T-helper 1 cell treated with Interleukin-12 subunit alpha and Interleukin-12 subunit beta and Interleukin-4 antibody, amounts not matched to agents 30 μg/mL and 1 μg/mL, for 36 hours (primary cell): ENCODE results near the gene GNAI2.
"Not testable (repeated sequence)": the region's sequence is repeated elsewhere in the genome, so short reads cannot be mapped to it uniquely, and the experiment has no call there.

Source experiments
- H3K27ac Mint-ChIP-seq: one replicate; pipeline ENCODE4 v1.8.0; 2021; ENCODE audit warnings: mild to moderate bottlenecking, mixed read lengths
- H3K27me3 Mint-ChIP-seq: one replicate; pipeline ENCODE4 v1.8.0; 2021; ENCODE audit warnings: low read depth, mixed read lengths
- H3K36me3 Mint-ChIP-seq: one replicate; pipeline ENCODE4 v1.8.0; 2021; ENCODE audit warnings: low read depth, mixed read lengths
- H3K4me1 Mint-ChIP-seq: one replicate; pipeline ENCODE4 v1.8.0; 2021; ENCODE audit warnings: low read depth, mixed read lengths
- H3K4me3 Mint-ChIP-seq: one replicate; pipeline ENCODE4 v1.8.0; 2021; ENCODE audit warnings: mild to moderate bottlenecking, moderate library complexity, mixed read lengths
- H3K9me3 Mint-ChIP-seq: one replicate; pipeline ENCODE4 v1.8.0; 2021; ENCODE audit warnings: mixed read lengths

Gene GNAI2

DNA sequence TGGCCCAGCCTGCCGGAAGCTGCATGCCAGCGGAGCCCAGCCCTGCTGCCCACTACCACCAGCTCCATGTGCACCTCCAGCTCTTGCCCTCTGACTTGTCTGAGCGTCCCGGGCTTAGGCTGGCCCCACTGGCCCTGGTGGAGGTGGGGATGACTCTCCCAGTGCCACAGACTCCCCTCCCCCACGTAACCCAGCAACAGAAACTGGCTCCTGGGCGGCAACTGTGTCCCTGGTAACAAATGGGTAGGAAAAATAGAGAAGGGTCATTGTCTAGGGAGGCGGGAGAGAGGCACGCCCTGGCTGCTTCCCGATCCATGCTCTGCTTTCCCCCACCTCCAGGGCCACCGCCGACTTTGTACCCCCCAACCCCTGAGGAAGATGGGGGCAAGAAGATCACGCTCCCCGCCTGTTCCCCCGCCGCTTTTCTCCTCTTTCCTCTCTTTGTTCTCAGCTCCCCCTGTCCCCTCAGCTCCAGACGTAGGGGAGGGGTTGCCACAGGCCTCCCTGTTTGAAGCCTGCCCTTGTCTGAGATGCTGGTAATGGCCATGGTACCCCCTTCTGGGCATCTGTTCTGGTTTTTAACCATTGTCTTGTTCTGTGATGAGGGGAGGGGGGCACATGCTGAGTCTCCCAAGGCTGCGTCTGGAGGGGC is 22.2 kb downstream of the GNAI2 start:
- Mint-ChIP-seq H3K36me3 (peaks cover 30% of the 10 kb centered on the region), H3K4me1 (peaks cover 8% of the 10 kb centered on the region), H3K27me3 (no peaks in the 10 kb centered on the region), H3K4me3 (no peak overlapping the region), H3K27ac (peak overlapping the region; percentile 24), H3K9me3 (no peaks in the 10 kb centered on the region)

DNA sequence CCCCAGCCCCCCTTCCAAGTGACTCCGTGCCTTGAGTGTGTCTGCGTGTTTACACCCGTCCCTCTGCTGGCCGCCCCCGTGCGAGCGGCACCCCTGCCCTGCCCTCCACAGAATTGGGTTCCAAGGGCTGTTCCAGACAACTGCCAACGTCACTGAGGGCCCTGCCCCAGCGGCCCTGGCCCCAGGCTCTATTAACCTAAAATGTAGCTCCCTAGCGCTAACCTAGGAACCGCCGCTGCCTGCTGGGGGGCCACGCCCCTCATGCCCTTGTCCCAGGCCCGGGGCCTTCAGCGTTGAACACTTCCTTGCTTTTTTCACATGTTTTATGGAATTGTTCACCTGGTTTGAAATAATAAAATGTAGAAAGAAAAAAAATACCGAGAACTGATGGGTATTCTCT is 23.0 kb downstream of the GNAI2 start:
- H3K9me3 Mint-ChIP-seq, result no peaks in the 10 kb centered on the region
- H3K4me3 Mint-ChIP-seq, result no peak overlapping the region
- H3K36me3 Mint-ChIP-seq, result peaks cover 23% of the 10 kb centered on the region
- peaks cover 5% of the 10 kb centered on the region for H3K4me1 Mint-ChIP-seq
- no peaks in the 10 kb centered on the region for H3K27me3 Mint-ChIP-seq
- no peak overlapping the region for H3K27ac Mint-ChIP-seq

DNA sequence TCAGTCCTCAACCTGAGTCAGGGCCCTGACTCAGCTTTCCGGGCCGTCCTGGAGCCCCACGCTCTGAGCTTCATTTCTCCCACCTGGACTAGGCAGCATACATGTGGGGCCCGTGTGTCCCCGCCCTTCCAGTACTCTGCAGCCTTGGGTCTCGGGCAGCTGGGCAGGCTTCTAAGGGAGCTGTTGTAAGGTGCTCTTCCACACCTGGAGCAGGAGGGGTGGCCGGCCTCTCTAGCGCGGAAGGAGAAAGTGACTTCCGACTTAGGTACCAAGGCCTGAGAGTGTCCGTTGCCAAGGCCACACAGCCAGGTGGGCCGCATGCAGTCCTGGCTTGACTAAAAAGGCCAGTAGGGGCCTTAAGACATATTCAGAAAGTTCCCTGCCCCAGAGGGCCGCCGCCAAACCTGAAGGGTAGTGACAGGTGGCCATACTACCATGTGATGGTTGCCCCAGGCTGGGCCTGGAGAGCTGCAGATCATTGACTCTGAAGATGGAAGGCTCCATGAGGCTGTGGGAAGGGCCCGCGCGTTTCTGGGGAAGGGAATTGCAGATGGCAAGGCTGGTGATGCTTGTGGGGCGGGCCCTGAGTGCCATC is 23.5 kb downstream of the GNAI2 start:
- H3K36me3 Mint-ChIP-seq, result peaks cover 23% of the 10 kb centered on the region
- H3K27me3 Mint-ChIP-seq, result no peaks in the 10 kb centered on the region
- H3K4me3 Mint-ChIP-seq, result peak overlapping the region; percentile 70
- peak overlapping the region; percentile 72 for H3K27ac Mint-ChIP-seq
- no peaks in the 10 kb centered on the region for H3K9me3 Mint-ChIP-seq
- peaks cover 5% of the 10 kb centered on the region for H3K4me1 Mint-ChIP-seq

DNA sequence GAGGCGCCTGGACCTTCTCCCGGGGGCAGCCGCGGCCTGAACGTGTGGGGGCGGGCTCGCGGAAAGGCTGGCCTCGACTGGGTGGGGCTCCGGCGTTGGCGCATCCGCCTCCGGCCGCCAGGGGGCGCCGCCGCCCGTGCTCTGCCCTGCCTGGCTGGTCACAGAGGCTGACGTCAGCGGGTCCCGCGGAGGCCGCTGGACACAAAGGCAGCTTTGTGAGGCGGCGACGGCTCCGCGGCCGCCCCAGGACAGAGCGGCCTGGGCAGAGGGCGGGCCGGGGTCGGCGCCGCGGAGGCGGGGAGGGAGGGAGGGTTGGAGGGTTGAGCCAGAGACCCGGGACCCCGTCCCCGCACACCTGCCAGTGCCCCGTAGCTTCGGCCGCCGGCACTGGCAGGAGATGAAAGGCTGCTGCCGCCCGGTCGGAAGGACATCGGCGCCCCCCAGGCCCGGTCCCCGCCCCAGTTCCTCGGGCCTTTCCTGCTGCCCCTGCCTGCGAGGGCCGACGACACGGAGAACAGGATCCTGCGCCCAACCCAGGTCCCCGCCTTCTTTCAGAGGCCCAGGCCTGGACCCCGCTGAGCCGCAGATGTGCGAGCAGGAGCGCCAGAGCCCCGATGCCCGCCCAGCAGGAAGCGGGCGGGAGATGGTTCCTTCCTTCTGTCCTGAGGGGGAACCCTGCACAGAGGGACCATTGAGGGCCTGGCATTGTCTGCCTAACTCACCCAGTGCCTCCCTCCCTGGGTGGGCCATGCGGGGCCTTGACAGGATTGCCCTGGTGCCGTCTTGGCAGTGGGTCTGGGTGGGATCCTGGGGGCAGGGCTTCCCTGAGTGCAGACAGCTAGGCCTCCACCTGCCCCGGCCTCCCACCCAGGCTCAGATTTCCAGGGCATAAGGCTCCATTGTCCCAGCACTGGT is 24.3 kb downstream of the GNAI2 start:
- H3K36me3 Mint-ChIP-seq, result peaks cover 23% of the 10 kb centered on the region
- peak overlapping the region; percentile 25 for H3K4me3 Mint-ChIP-seq
- H3K27ac Mint-ChIP-seq, result peak overlapping the region; percentile 72
- H3K9me3 Mint-ChIP-seq, result no peaks in the 10 kb centered on the region
- peaks cover 5% of the 10 kb centered on the region for H3K4me1 Mint-ChIP-seq
- no peaks in the 10 kb centered on the region for H3K27me3 Mint-ChIP-seq

DNA sequence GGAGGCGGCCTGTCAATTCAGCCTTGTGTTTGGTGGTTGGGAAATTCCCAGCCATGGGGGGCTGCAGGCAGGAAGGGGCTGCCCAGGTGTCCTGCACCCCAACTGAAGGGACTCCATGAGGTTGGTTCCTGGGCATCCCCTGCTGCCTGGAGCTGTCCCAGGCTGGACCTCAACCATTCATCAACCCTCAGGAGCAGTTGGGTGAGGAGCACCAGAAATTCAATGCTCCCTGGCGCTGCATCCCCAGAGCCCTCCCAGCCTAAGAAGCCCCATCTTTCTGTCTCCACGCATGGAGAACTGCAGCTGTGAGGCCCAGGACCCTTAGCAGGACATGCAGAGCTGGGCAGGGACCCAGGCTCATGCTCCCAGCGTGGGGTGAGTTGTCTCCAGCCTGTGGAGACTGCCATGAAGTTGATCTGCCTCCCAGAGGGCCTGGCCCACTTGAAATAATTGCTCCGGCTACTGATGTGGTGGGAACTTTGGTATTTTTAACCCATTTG is 25.0 kb downstream of the GNAI2 start:
- Mint-ChIP-seq H3K36me3 (peaks cover 23% of the 10 kb centered on the region), H3K27ac (no peak overlapping the region), H3K27me3 (no peaks in the 10 kb centered on the region), H3K9me3 (no peaks in the 10 kb centered on the region), H3K4me3 (no peak overlapping the region), H3K4me1 (peaks cover 5% of the 10 kb centered on the region)

DNA sequence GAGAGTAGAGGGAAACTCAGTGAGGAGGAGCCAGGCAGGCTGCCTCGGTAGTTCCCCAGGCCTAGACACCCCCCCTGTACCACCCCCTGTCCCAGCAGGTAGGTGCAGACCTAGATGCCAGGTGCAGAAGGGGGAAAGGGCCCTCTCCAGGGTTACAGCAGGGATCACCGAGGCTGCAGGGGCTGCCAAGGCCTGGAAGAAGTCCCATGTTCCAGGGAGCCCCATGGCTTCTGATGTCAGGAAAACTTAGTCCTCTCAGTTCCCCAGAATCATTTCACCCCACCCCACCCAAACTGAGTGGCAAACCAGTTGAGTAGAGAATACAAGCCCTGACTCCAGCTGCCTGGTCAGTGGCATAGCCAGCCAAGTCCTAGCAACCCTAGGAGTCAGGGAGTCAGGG is 25.5 kb downstream of the GNAI2 start:
- H3K27ac Mint-ChIP-seq, result no peak overlapping the region
- no peak overlapping the region for H3K4me3 Mint-ChIP-seq
- no peaks in the 10 kb centered on the region for H3K9me3 Mint-ChIP-seq
- H3K4me1 Mint-ChIP-seq, result peaks cover 5% of the 10 kb centered on the region
- H3K27me3 Mint-ChIP-seq, result no peaks in the 10 kb centered on the region
- peaks cover 18% of the 10 kb centered on the region for H3K36me3 Mint-ChIP-seq

DNA sequence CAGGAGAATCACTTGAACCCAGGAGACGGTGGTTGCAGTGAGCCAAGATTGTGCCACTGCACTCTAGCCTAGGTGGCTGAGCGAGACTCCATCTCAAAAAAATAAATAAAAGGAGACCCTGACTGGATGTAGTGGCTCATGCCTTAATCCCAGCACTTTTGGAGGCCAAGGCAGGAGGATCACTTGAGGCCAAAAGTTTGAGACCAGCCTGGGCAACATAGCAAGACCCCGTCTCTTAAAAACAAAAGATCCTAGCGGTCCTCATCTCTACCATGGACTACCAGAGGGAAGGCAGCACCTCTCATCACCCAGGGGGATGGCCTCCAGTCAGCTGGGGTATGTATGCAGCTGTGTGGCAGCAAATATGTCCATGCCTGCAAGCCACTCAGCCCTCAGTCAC is 26.2 kb downstream of the GNAI2 start:
- H3K9me3 Mint-ChIP-seq, H3K27ac Mint-ChIP-seq, H3K4me3 Mint-ChIP-seq, H3K4me1 Mint-ChIP-seq, H3K27me3 Mint-ChIP-seq: not testable (repeated sequence)
- peaks cover 12% of the 10 kb centered on the region for H3K36me3 Mint-ChIP-seq

DNA sequence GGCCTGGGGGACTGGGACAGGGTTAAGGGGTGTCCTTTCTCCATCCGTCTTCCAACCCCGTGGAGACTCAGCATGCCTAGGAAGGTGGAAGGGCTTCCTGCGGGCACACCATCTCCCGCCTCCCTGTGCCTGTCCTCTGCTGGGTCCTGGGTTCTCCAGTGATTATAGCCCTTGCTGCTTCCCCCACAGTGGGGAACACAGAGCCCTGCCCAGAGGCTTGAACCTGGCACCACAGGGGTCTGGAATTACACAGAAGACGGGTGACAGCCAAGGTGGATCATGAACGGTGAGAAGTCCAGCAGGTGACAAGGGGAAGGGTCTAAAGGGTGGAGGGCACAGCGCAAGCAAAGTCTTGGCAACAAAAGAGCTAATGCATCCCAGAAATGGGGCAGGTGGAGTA is 26.8 kb downstream of the GNAI2 start:
- H3K27me3 Mint-ChIP-seq, result peaks cover 4% of the 10 kb centered on the region
- peaks cover 5% of the 10 kb centered on the region for H3K4me1 Mint-ChIP-seq
- H3K4me3 Mint-ChIP-seq, result no peak overlapping the region
- H3K9me3 Mint-ChIP-seq, result no peaks in the 10 kb centered on the region
- no peak overlapping the region for H3K27ac Mint-ChIP-seq
- peaks cover 8% of the 10 kb centered on the region for H3K36me3 Mint-ChIP-seq

DNA sequence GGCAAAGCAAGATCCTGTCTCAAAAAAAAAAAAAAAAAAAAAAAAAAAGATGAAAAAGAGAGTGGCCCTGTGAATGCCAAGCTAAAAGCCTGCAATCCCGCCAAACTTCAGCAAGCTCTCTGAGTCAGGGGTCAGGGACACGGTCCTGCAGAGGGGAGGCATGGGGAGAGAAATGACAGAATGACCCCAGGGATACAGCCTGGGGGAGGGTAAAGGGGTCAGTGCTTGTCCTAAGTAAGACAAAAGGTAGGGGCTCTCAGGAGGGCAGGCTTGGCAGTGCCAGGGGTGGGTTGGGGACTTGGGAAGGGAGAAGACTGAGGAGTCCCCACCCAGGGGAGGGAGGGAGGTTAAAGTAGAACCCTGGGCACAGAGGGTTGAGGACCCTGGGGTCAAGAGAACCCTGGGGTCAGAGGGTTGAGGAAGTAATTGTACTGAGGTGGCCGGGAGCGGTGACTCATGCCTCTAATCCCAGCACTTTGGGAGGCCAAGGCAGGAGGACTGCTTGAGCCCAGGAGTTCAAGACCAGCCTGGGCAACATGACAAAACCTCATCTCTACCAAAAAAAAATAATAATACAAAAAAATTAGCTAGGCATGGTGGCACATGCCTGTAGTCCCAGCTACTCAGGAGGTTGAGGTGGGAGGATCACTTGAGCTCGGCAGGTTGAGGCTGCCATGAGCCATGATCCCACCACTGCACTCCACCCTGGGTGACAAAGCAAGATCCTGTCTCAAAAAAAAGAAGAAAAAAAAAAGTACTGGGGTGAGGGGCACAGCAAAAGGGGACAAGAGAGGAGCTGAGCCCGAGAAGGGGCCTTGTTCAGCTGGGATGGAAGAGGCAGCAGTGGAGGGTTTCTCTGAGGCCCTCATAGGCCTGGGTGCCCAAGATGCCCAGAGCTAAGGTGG is 27.7 kb downstream of the GNAI2 start:
- Mint-ChIP-seq H3K36me3 (peaks cover 3% of the 10 kb centered on the region), H3K27ac (no peak overlapping the region), H3K4me1 (peaks cover 5% of the 10 kb centered on the region), H3K9me3 (no peaks in the 10 kb centered on the region), H3K4me3 (no peak overlapping the region), H3K27me3 (peaks cover 14% of the 10 kb centered on the region)

DNA sequence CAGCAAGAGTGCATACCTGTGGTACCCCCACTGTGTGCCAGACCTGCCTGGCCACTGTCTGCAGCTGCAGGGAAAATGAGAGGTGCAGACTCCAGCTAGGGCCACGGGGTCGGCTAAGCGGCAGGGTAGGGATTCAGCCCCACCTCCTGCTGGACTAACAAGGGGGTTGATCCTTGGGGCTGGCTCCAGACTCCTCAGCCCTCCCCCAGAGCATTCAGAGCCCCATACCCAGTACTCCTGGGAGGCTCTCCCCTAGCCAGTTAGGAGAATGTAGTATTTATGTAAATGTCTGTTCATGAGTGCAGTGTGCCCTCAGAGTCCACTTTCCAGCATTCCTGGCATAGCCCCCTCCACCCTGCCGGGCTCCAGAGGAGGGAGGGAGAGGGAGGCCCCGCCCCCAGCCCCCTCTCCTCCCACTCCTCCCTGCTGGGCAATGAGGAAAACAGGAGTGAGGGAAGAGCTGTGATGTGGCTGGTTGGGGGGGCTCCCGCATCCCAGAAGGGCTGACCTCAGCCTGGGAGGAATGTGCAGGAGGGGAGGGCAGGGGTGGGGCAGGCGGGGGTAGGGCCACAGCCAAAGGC is 28.5 kb downstream of the GNAI2 start:
- no peak overlapping the region for H3K27ac Mint-ChIP-seq

DNA sequence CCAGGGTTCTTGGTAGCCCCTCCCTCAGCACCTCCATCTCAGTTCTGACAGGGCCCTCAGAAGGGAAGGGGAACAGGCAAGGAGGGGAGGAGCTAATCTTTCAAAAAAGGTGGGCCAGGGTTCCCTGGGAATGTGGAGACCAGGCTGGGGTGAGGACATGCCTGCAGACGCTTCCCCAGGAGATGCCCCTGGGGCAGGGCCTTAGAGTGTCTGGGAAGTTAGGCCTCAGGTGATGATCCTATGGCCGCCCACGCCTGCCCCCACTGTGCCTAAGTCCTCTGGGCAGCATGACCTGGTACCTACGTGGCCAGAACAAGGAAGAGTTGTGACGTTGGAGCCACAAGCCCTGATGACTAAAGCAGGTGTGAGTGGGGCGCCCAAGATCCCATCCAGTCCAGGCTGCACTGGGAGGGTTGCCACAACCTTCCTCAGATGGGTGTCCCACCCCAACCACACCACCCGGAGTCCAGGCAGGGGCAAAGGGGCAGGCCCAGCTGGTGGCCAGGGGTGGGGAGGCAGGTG is 29.0 kb downstream of the GNAI2 start:
- H3K27me3 Mint-ChIP-seq, result peaks cover 14% of the 10 kb centered on the region
- H3K4me3 Mint-ChIP-seq, result no peak overlapping the region
- H3K27ac Mint-ChIP-seq, result no peak overlapping the region
- H3K9me3 Mint-ChIP-seq, result no peaks in the 10 kb centered on the region
- no peaks in the 10 kb centered on the region for H3K4me1 Mint-ChIP-seq
- no peaks in the 10 kb centered on the region for H3K36me3 Mint-ChIP-seq

More for the DNA sequence above, 28.5 kb downstream of the GNAI2 start:
- H3K4me1 Mint-ChIP-seq, result peaks cover 3% of the 10 kb centered on the region
- H3K9me3 Mint-ChIP-seq, result no peaks in the 10 kb centered on the region
- H3K27me3 Mint-ChIP-seq, result peaks cover 14% of the 10 kb centered on the region
- H3K36me3 Mint-ChIP-seq, result no peaks in the 10 kb centered on the region
- no peak overlapping the region for H3K4me3 Mint-ChIP-seq

DNA sequence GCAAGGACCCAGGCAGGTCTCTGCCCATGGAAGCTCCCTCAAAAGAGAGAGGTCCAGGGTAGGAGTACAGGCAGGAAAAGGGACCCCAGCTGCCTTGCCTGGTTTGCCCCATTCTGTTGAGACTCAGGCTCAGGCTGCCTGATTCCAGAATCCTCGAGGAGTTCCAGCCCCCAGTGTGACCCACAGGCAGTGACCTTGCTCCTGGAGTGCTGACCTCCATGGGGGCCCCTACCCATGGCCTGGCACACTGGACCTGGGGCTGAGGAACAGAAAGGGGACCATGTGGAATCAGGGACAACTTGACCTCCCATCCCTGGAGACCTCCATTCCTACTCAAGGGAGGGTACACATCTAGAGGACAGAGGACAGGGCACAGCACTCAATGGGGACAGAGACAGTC is 29.6 kb downstream of the GNAI2 start:
- H3K36me3 Mint-ChIP-seq, result no peaks in the 10 kb centered on the region
- H3K4me1 Mint-ChIP-seq, result no peaks in the 10 kb centered on the region
- H3K4me3 Mint-ChIP-seq, result no peak overlapping the region
- no peak overlapping the region for H3K27ac Mint-ChIP-seq
- peaks cover 14% of the 10 kb centered on the region for H3K27me3 Mint-ChIP-seq
- H3K9me3 Mint-ChIP-seq, result no peaks in the 10 kb centered on the region

DNA sequence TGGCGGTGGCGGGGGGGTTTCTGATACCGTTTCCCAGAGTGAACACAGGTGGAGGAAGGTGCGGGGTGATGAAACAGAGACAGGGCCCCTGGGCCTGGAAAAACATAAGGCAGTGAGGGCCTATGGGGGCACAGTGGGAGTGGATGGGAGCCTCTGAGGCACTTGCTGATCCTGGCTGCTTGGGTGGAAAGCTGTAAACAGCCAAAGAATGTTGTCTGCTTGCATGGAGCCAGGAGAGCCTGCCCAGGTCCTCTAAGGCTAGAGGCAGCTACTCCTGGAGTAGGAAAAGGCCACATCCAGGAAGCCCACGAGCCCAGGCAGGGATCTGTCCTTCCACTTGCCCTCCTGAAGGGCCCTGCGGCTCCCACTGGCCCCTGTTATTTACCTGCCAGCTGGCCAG is 30.0 kb downstream of the GNAI2 start:
- no peak overlapping the region for H3K27ac Mint-ChIP-seq
- H3K9me3 Mint-ChIP-seq, result no peaks in the 10 kb centered on the region
- no peaks in the 10 kb centered on the region for H3K4me1 Mint-ChIP-seq
- H3K36me3 Mint-ChIP-seq, result no peaks in the 10 kb centered on the region
- H3K4me3 Mint-ChIP-seq, result no peak overlapping the region
- peaks cover 14% of the 10 kb centered on the region for H3K27me3 Mint-ChIP-seq
